ENCODE measurements around the gene CYP2A6.
"Not testable (repeated sequence)": the region's sequence is repeated elsewhere in the genome, so short reads cannot be mapped to it uniquely, and the experiment has no call there.

GRCh38 chr19:40838477-40838876 is 11.8 kb downstream of the CYP2A6 start:
- not testable (repeated sequence) for TF ChIP-seq CTCF (IDR thresholded peaks at IDR 0.05); POLR2A (IDR thresholded peaks at IDR 0.05); POLR2AphosphoS5 (IDR thresholded peaks at IDR 0.05; ENCODE audit: insufficient read depth in 1 of 2, low read depth in 1 of 2)
